ENCODE measurements around the gene UST.
"Not testable (repeated sequence)": the region's sequence is repeated elsewhere in the genome, so short reads cannot be mapped to it uniquely, and the experiment has no call there.

The UST gene

GRCh38 chr6:148978298-148978697 lies 231.5 kb downstream of the UST start:
- DNase-seq (ENCODE audit: low spot score) = not testable (repeated sequence)

- no peak for DNase-seq (ENCODE audit: low spot score)
Observed at GRCh38 chr6:148979014-148979901, 232.4 kb downstream of the UST start.

GRCh38 chr6:148980234-148980633 lies 233.4 kb downstream of the UST start:
- peak; percentile 56 for DNase-seq (ENCODE audit: low spot score)

- DNase-seq (ENCODE audit: low spot score) = no peak
Observed at GRCh38 chr6:148981515-148981914, 234.7 kb downstream of the UST start.

GRCh38 chr6:148983101-148983761 lies 236.4 kb downstream of the UST start:
- DNase-seq (ENCODE audit: low spot score) = no peak

GRCh38 chr6:148983966-148984365 lies 237.1 kb downstream of the UST start:
- no peak for DNase-seq (ENCODE audit: low spot score)

- no peak for DNase-seq (ENCODE audit: low spot score)
Observed at GRCh38 chr6:148984531-148985056, 237.8 kb downstream of the UST start.

GRCh38 chr6:148985499-148985898 lies 238.7 kb downstream of the UST start:
- no peak for DNase-seq (ENCODE audit: low spot score)

GRCh38 chr6:148986608-148987007 lies 239.8 kb downstream of the UST start:
- no peak for DNase-seq (ENCODE audit: low spot score)

GRCh38 chr6:148987982-148988381 lies 241.2 kb downstream of the UST start:
- no peak for DNase-seq (ENCODE audit: low spot score)

- no peak for DNase-seq (ENCODE audit: low spot score)
Observed at GRCh38 chr6:148989585-148989984, 242.8 kb downstream of the UST start.

- no peak for DNase-seq (ENCODE audit: low spot score)
Observed at GRCh38 chr6:148990403-148990802, 243.6 kb downstream of the UST start.

- no peak for DNase-seq (ENCODE audit: low spot score)
Observed at GRCh38 chr6:148996815-148997214, 250.0 kb downstream of the UST start.

- peak; percentile 67 for DNase-seq (ENCODE audit: low spot score)
Observed at GRCh38 chr6:148997865-148998264, 251.0 kb downstream of the UST start.

GRCh38 chr6:148998704-148999103 lies 251.9 kb downstream of the UST start:
- no peak for DNase-seq (ENCODE audit: low spot score)

- DNase-seq (ENCODE audit: low spot score) = no peak
Observed at GRCh38 chr6:148999501-148999900, 252.7 kb downstream of the UST start.

- peak; percentile 77 for DNase-seq (ENCODE audit: low spot score)
Observed at GRCh38 chr6:148999929-149000468, 253.2 kb downstream of the UST start.

GRCh38 chr6:149001422-149001821 lies 254.6 kb downstream of the UST start:
- DNase-seq (ENCODE audit: low spot score) = no peak

GRCh38 chr6:149003560-149003959 lies 256.7 kb downstream of the UST start:
- DNase-seq (ENCODE audit: low spot score) = no peak

GRCh38 chr6:149004664-149005063 lies 257.8 kb downstream of the UST start:
- no peak for DNase-seq (ENCODE audit: low spot score)

- not testable (repeated sequence) for DNase-seq (ENCODE audit: low spot score)
Observed at GRCh38 chr6:149006236-149006635, 259.4 kb downstream of the UST start.

GRCh38 chr6:149006671-149007070 lies 259.8 kb downstream of the UST start:
- DNase-seq (ENCODE audit: low spot score) = no peak

GRCh38 chr6:149007846-149008245 lies 261.0 kb downstream of the UST start:
- no peak for DNase-seq (ENCODE audit: low spot score)
